ENCODE results near the gene TFR2. TPM values are rescaled to one million over a fixed set of nuclear protein-coding genes. Genes with fewer than 3 reads are reported as not detected.

The TFR2 gene
- total RNA-seq, 1 experiment from 2014 or later: 11.8 TPM

GRCh38 chr7:100573691-100574361 is 67.5 kb downstream of the TFR2 start, which contains the start of gene SAP25:
TSS of gene SAP25 (minus strand) at chr7:100573900. CDS start at chr7:100573742, 158 bp downstream.
- Histone ChIP-seq H3K4me2 (ENCODE audit: low read length) (no peak within 1 kb of the TSS), H3K9ac (ENCODE audit: low read length) (no peak within 1 kb of the TSS), H3K79me2 (ENCODE audit: insufficient read depth, low read length) (no peaks in the 10 kb centered on the region), H3K9me3 (ENCODE audit: control insufficient read depth in 1 of 2, insufficient read depth in 1 of 2, low read depth in 1 of 2, low read length in 2 of 2) (no peaks in the 10 kb centered on the region), H3K27me3 (ENCODE audit: insufficient read depth, low read length) (no peaks in the 10 kb centered on the region), H2AFZ (ENCODE audit: low read depth, low read length, poor library complexity, severe bottlenecking) (no peak within 1 kb of the TSS), H3K36me3 (ENCODE audit: control insufficient read depth in 1 of 2, insufficient read depth in 2 of 2, low read length in 2 of 2) (peaks cover 0 to 2% of the 10 kb centered on the region in 2 experiments; a peak in 1 of 4 replicates), H4K20me1 (ENCODE audit: insufficient read depth) (no peaks in the 10 kb centered on the region), H3K4me3 (replicated peaks in 1 of 2; ENCODE audit: low read depth in 1 of 2, low read length in 2 of 2) (no peak within 1 kb of the TSS), H3K4me1 (ENCODE audit: control insufficient read depth in 1 of 2, insufficient read depth in 2 of 2, low read length in 2 of 2) (peaks cover 17 to 33% of the 10 kb centered on the region in 2 experiments), H3K9me2 (ENCODE audit: insufficient read depth) (no peaks in the 10 kb centered on the region), H3K27ac (ENCODE audit: low read depth, low read length) (no peak within 1 kb of the TSS; the same call in 1 of the 2 replicates)
- no peak for TF ChIP-seq ATF3 (IDR thresholded peaks at IDR 0.05)
- TF ChIP-seq TCF7L2 (IDR thresholded peaks at IDR 0.05; ENCODE audit: borderline replicate concordance, extremely low read depth, insufficient read depth, insufficient read length): no peak
- peak in 1 of 3 experiments; percentile 18; a peak in 1 of 6 replicates for TF ChIP-seq CTCF (IDR thresholded peaks at IDR 0.05 in 2 of 3, conservative IDR thresholded peaks at IDR 0.05 in 1 of 3; ENCODE audit: borderline replicate concordance in 1 of 3, insufficient read depth in 1 of 3, low read depth in 2 of 3, low read length in 2 of 3)
- TF ChIP-seq ZFX (IDR thresholded peaks at IDR 0.05): no peak
- no peak for TF ChIP-seq POLR2AphosphoS5 (IDR thresholded peaks at IDR 0.05; ENCODE audit: low read depth, low read length)
- ATAC-seq (no peak), DNase-seq (ENCODE audit: low read depth, low spot score) (no peak)
- intact Hi-C loops (cut with micrococcal nuclease): no loop called here
- ChIA-PET CTCF (no interaction called here), RAD21 (ENCODE audit: low non-redundant PET in 1 of 2, low total read pairs in 2 of 2, uncharacterized antibody in 2 of 2, unreplicated experiment in 2 of 2) (no interaction called here), POLR2A (no interaction called here)
- no TSS peak for BruUV-seq (replicated peaks)

Data from HCT116 (cell line).